WTC11 (cell line): ENCODE results near the gene UGT1A9. TPM values are rescaled to one million over a fixed set of nuclear protein-coding genes. Genes with fewer than 3 reads are reported as not detected.

Source experiments
- ATAC-seq: fragments of 200-7000 bp; cut with Tn5 transposase; 2 replicates; pipeline ENCODE4 v1.10.0; 2021; ENCODE audit warnings: mild to moderate bottlenecking, moderate library complexity
- CTCF ChIA-PET: fragments of 300-600 bp; sonication (Branson Sonifier 250); formaldehyde crosslinking; loops from one replicate; lab custom pipeline; 2021; ENCODE audit warnings: antibody characterized with exemption; lab: Charles Lee
- POLR2A ChIA-PET: fragments of 350-600 bp; sonication (Branson Sonifier 250); formaldehyde crosslinking; loops from one replicate; lab custom pipeline; 2021; ENCODE audit warnings: antibody characterized with exemption; lab: Charles Lee
- DNase-seq: peaks from one replicate; pipeline ENCODE4 v3.0.0; 2021; ENCODE audit warnings: low spot score
- H3K27ac Mint-ChIP-seq: 2 replicates; pipeline ENCODE4 v1.8.0; 2021; ENCODE audit warnings: mixed read lengths
- H3K27me3 Mint-ChIP-seq: 2 replicates; pipeline ENCODE4 v1.8.0; 2021; ENCODE audit warnings: low read depth, mild to moderate bottlenecking, moderate library complexity, mixed read lengths
- H3K36me3 Mint-ChIP-seq: 2 replicates; pipeline ENCODE4 v1.8.0; 2021; ENCODE audit warnings: mixed read lengths
- H3K4me1 Mint-ChIP-seq: 2 replicates; pipeline ENCODE4 v1.8.0; 2022; ENCODE audit warnings: mixed read lengths
- H3K4me3 Mint-ChIP-seq: 2 replicates; pipeline ENCODE4 v1.8.0; 2021; ENCODE audit warnings: mild to moderate bottlenecking, moderate library complexity, mixed read lengths
- H3K9me3 Mint-ChIP-seq: 2 replicates; pipeline ENCODE4 v1.8.0; 2021; ENCODE audit warnings: mixed read lengths
- CBFB ChIP-seq: sonication (generic); formaldehyde crosslinking; IDR thresholded peaks from 2 replicates; pipeline ENCODE4 v1.8.1; 2022; ENCODE audit warnings: mild to moderate bottlenecking, low read depth, missing genetic modification reagents
- CDX4 ChIP-seq: fragments of 250-450 bp; sonication (Bioruptor Pico); IDR thresholded peaks from 2 replicates; pipeline ENCODE4 v1.9.0; 2021; ENCODE audit warnings: moderate library complexity, mild to moderate bottlenecking, inconsistent platforms, borderline replicate concordance
- CREM ChIP-seq: sonication (generic); formaldehyde crosslinking; IDR thresholded peaks from 2 replicates; pipeline ENCODE4 v1.8.1; 2022; ENCODE audit warnings: mild to moderate bottlenecking, missing genetic modification reagents, moderate library complexity
- E2F1 ChIP-seq: sonication (generic); formaldehyde crosslinking; IDR thresholded peaks from 2 replicates; pipeline ENCODE4 v1.8.0; 2022; ENCODE audit warnings: mild to moderate bottlenecking, missing genetic modification reagents
- ELF4 ChIP-seq: sonication (generic); formaldehyde crosslinking; IDR thresholded peaks from 2 replicates; pipeline ENCODE4 v1.8.1; 2022; ENCODE audit warnings: low read depth, mild to moderate bottlenecking, moderate library complexity, missing genetic modification reagents
- JAZF1 ChIP-seq: fragments of 250-450 bp; sonication (Bioruptor Pico); IDR thresholded peaks from 2 replicates; pipeline ENCODE4 v1.9.0; 2021; ENCODE audit warnings: moderate library complexity, mild to moderate bottlenecking, inconsistent platforms
- OVOL2 ChIP-seq: fragments of 250-450 bp; sonication (Bioruptor Pico); IDR thresholded peaks from 2 replicates; pipeline ENCODE4 v1.9.0; 2021; ENCODE audit warnings: mild to moderate bottlenecking, borderline replicate concordance
- RELA ChIP-seq: sonication (generic); formaldehyde crosslinking; IDR thresholded peaks from 2 replicates; pipeline ENCODE4 v1.8.1; 2022; ENCODE audit warnings: missing genetic modification reagents, mild to moderate bottlenecking, borderline replicate concordance
- TEAD1 ChIP-seq: sonication (generic); formaldehyde crosslinking; IDR thresholded peaks from 2 replicates; pipeline ENCODE4 v1.8.0; 2022; ENCODE audit warnings: mild to moderate bottlenecking, missing genetic modification reagents
- ZBTB21 ChIP-seq: sonication (generic); formaldehyde crosslinking; IDR thresholded peaks from 2 replicates; pipeline ENCODE4 v1.8.1; 2023; ENCODE audit warnings: mild to moderate bottlenecking, missing genetic modification reagents, borderline replicate concordance
- ZNF121 ChIP-seq: sonication (generic); formaldehyde crosslinking; IDR thresholded peaks from 2 replicates; pipeline ENCODE4 v1.8.0; 2023; ENCODE audit warnings: missing genetic modification reagents
- ZNF263 ChIP-seq: sonication (generic); formaldehyde crosslinking; IDR thresholded peaks from 2 replicates; pipeline ENCODE4 v1.8.1; 2022; ENCODE audit warnings: low read depth, mild to moderate bottlenecking, moderate library complexity, missing genetic modification reagents
- ZNF423 ChIP-seq: fragments of 250-450 bp; sonication (Bioruptor Pico); IDR thresholded peaks from 2 replicates; pipeline ENCODE4 v2.1.2; 2022; ENCODE audit warnings: mild to moderate bottlenecking, moderate library complexity
- total RNA-seq: library from RNA; stranded (reverse); gene quantifications from 3 replicates; pipeline ENCODE4 v1.2.3, GENCODE V29; 2021
- TF ChIP-seq, protein P1 (sequence below): sonication (generic); formaldehyde crosslinking; IDR thresholded peaks from 2 replicates; pipeline ENCODE4 v1.8.1; 2023; ENCODE audit warnings: mild to moderate bottlenecking, moderate library complexity, missing genetic modification reagents
- TF ChIP-seq, protein P2 (sequence below): sonication (generic); formaldehyde crosslinking; IDR thresholded peaks from 2 replicates; pipeline ENCODE4 v1.8.0; 2022; ENCODE audit warnings: missing genetic modification reagents
- TF ChIP-seq, protein P3 (sequence below): sonication (generic); formaldehyde crosslinking; IDR thresholded peaks from 2 replicates; pipeline ENCODE4 v1.8.1; 2022; ENCODE audit warnings: mild to moderate bottlenecking, missing genetic modification reagents, moderate library complexity, borderline replicate concordance

Gene UGT1A9
- total RNA-seq, 1 experiment from 2014 or later: not detected

DNA sequence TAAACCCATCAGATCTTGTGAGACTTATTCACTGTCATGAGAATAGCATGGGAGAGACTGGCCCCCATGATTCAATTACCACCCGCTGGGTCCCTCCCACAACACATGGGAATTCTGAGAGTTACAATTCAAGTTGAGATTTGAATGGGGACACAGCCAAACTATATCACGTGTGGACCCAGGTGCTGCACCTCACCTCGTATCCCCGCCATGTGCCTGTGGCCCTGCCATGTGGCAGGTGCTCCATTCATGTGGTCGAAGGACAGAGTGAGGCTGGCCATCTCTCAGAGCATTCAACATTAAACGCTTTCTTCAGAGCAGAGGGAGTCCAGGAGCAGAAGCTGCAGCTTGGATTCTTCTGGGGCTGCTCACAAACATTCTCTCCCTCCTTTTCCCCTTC lies 138.7 kb downstream of the UGT1A9 start:
- H3K9me3 Mint-ChIP-seq: peaks cover 11% of the 10 kb centered on the region
- no peak overlapping the region for H3K4me3 Mint-ChIP-seq
- TF ChIP-seq JAZF1 (CRISPR knock-in tag) (no peak), CBFB (CRISPR knock-in tag) (no peak), OVOL2 (CRISPR knock-in tag) (no peak), ZNF263 (CRISPR knock-in tag) (no peak), CDX4 (CRISPR knock-in tag) (no peak), ELF4 (CRISPR knock-in tag) (no peak), RELA (no peak), ZNF423 (no peak), ZNF121 (CRISPR knock-in tag) (no peak)
- no peak for DNase-seq
- H3K4me1 Mint-ChIP-seq: no peaks in the 10 kb centered on the region
- ChIA-PET CTCF (no interaction called here), POLR2A (no interaction called here)
- H3K27ac Mint-ChIP-seq: no peak overlapping the region
- ATAC-seq: no peak
- H3K27me3 Mint-ChIP-seq: no peaks in the 10 kb centered on the region; the same call in 1 of the 2 replicates
- no peaks in the 10 kb centered on the region for H3K36me3 Mint-ChIP-seq

- Mint-ChIP-seq H3K27ac (no peak overlapping the region), H3K4me1 (no peaks in the 10 kb centered on the region), H3K9me3 (peaks cover 11% of the 10 kb centered on the region), H3K36me3 (no peaks in the 10 kb centered on the region), H3K27me3 (no peaks in the 10 kb centered on the region; the same call in 1 of the 2 replicates), H3K4me3 (no peak overlapping the region)
- ATAC-seq: no peak
- POLR2A ChIA-PET: no interaction called here
- DNase-seq: no peak
- CTCF ChIA-PET: no interaction called here
- no peak for TF ChIP-seq ZNF263 (CRISPR knock-in tag)
- TF ChIP-seq, protein P1, sequence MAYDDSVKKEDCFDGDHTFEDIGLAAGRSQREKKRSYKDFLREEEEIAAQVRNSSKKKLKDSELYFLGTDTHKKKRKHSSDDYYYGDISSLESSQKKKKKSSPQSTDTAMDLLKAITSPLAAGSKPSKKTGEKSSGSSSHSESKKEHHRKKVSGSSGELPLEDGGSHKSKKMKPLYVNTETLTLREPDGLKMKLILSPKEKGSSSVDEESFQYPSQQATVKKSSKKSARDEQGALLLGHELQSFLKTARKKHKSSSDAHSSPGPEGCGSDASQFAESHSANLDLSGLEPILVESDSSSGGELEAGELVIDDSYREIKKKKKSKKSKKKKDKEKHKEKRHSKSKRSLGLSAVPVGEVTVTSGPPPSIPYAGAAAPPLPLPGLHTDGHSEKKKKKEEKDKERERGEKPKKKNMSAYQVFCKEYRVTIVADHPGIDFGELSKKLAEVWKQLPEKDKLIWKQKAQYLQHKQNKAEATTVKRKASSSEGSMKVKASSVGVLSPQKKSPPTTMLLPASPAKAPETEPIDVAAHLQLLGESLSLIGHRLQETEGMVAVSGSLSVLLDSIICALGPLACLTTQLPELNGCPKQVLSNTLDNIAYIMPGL (CRISPR knock-in tag): no peak
- TF ChIP-seq TEAD1 (CRISPR knock-in tag): no peak
- TF ChIP-seq OVOL2 (CRISPR knock-in tag): no peak
- no peak for TF ChIP-seq ELF4 (CRISPR knock-in tag)
- TF ChIP-seq E2F1 (CRISPR knock-in tag): no peak
- TF ChIP-seq, protein P2, sequence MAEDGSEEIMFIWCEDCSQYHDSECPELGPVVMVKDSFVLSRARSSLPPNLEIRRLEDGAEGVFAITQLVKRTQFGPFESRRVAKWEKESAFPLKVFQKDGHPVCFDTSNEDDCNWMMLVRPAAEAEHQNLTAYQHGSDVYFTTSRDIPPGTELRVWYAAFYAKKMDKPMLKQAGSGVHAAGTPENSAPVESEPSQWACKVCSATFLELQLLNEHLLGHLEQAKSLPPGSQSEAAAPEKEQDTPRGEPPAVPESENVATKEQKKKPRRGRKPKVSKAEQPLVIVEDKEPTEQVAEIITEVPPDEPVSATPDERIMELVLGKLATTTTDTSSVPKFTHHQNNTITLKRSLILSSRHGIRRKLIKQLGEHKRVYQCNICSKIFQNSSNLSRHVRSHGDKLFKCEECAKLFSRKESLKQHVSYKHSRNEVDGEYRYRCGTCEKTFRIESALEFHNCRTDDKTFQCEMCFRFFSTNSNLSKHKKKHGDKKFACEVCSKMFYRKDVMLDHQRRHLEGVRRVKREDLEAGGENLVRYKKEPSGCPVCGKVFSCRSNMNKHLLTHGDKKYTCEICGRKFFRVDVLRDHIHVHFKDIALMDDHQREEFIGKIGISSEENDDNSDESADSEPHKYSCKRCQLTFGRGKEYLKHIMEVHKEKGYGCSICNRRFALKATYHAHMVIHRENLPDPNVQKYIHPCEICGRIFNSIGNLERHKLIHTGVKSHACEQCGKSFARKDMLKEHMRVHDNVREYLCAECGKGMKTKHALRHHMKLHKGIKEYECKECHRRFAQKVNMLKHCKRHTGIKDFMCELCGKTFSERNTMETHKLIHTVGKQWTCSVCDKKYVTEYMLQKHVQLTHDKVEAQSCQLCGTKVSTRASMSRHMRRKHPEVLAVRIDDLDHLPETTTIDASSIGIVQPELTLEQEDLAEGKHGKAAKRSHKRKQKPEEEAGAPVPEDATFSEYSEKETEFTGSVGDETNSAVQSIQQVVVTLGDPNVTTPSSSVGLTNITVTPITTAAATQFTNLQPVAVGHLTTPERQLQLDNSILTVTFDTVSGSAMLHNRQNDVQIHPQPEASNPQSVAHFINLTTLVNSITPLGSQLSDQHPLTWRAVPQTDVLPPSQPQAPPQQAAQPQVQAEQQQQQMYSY (CRISPR knock-in tag): no peak
- TF ChIP-seq, protein P3, sequence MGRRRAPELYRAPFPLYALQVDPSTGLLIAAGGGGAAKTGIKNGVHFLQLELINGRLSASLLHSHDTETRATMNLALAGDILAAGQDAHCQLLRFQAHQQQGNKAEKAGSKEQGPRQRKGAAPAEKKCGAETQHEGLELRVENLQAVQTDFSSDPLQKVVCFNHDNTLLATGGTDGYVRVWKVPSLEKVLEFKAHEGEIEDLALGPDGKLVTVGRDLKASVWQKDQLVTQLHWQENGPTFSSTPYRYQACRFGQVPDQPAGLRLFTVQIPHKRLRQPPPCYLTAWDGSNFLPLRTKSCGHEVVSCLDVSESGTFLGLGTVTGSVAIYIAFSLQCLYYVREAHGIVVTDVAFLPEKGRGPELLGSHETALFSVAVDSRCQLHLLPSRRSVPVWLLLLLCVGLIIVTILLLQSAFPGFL (CRISPR knock-in tag): no peak
- TF ChIP-seq CREM (CRISPR knock-in tag): no peak
- TF ChIP-seq ZBTB21 (CRISPR knock-in tag): no peak
These were observed 139.4 kb downstream of the UGT1A9 start for GRCh38 chr2:233811087-233811486.
